SU-DHL-6 (cell line): ENCODE measurements around the gene C19orf25.

Source experiments
- H2AFZ ChIP-seq: fragments of 200-600 bp; sonication (generic); 2 replicates; pipeline ENCODE4 v1.6.1; 2014; ENCODE audit warnings: low read depth, mild to moderate bottlenecking, moderate library complexity, mixed read lengths, antibody characterized with exemption, low read length; ENCODE audit not compliant: severe bottlenecking
- H3F3A ChIP-seq: fragments of 200-600 bp; shearing (Covaris generic); 2 replicates; pipeline ENCODE4 v1.6.0; 2016; ENCODE audit warnings: antibody characterized with exemption, mild to moderate bottlenecking; ENCODE audit not compliant: insufficient read depth
- H3K27ac ChIP-seq: fragments of 200-600 bp; sonication (generic); 2 replicates; pipeline ENCODE4 v1.5.1; 2016; ENCODE audit warnings: low read depth, mild to moderate bottlenecking, low read length, moderate library complexity, mixed read lengths
- H3K27me3 ChIP-seq: fragments of 200-600 bp; sonication (generic), shearing (Covaris generic); 2 replicates; pipeline ENCODE4 v1.6.0; 2014; ENCODE audit warnings: mild to moderate bottlenecking, low read length
- H3K36me3 ChIP-seq: fragments of 200-600 bp; sonication (generic); 2 replicates; pipeline ENCODE4 v1.6.1; 2014; ENCODE audit warnings: mild to moderate bottlenecking, low read length, mixed read lengths
- H3K4me2 ChIP-seq: fragments of 300-600, 200-600 bp; shearing (Covaris generic), sonication (generic); 2 replicates; pipeline ENCODE4 v1.6.0; 2014; ENCODE audit warnings: low read length, low read depth, mild to moderate bottlenecking; ENCODE audit not compliant: poor library complexity, severe bottlenecking
- H3K4me3 ChIP-seq: fragments of 200-600 bp; sonication (generic); 2 replicates; pipeline ENCODE4 v1.5.1; 2014; ENCODE audit warnings: antibody characterized with exemption, low read length, mild to moderate bottlenecking, mixed read lengths; ENCODE audit not compliant: insufficient read depth, poor library complexity, severe bottlenecking
- H3K79me2 ChIP-seq: fragments of 200-600 bp; sonication (generic); 2 replicates; pipeline ENCODE4 v1.6.1; 2014; ENCODE audit warnings: mild to moderate bottlenecking, low read length, moderate library complexity; ENCODE audit not compliant: insufficient read depth
- H3K9ac ChIP-seq: fragments of 200-600 bp; sonication (generic); 2 replicates; pipeline ENCODE4 v1.7.0; 2014; ENCODE audit warnings: mild to moderate bottlenecking, low read length
- H3K9me2 ChIP-seq: fragments of 200-600 bp; sonication (generic); replicated peaks from 2 replicates; pipeline ENCODE4 v1.6.1; 2014; ENCODE audit warnings: low read length; ENCODE audit not compliant: insufficient read depth
- H3K9me3 ChIP-seq: fragments of 200-600 bp; sonication (generic); 2 replicates; pipeline ENCODE4 v1.6.1; 2014; ENCODE audit warnings: low read length, mixed read lengths; ENCODE audit not compliant: insufficient read depth
- H4K20me1 ChIP-seq: fragments of 200-600 bp; sonication (generic); 2 replicates; pipeline ENCODE4 v1.6.1; 2014; ENCODE audit warnings: low read depth, mild to moderate bottlenecking, antibody characterized with exemption, low read length, moderate library complexity, mixed read lengths
- CTCF ChIP-seq: fragments of 200-600 bp; sonication (generic); IDR thresholded peaks from one replicate; pipeline ENCODE4 v1.5.1; 2017; ENCODE audit warnings: antibody characterized with exemption, mild to moderate bottlenecking, low read length, moderate library complexity; ENCODE audit not compliant: insufficient read depth, poor library complexity, severe bottlenecking
- EZH2phosphoT487 ChIP-seq: fragments of 200-600 bp; sonication (generic), shearing (Covaris generic); conservative IDR thresholded peaks from 2 replicates; pipeline ENCODE4 v1.6.1; 2018; ENCODE audit warnings: mild to moderate bottlenecking, antibody characterized with exemption, low read length, moderate library complexity, mixed read lengths

C19orf25 gene

DNA sequence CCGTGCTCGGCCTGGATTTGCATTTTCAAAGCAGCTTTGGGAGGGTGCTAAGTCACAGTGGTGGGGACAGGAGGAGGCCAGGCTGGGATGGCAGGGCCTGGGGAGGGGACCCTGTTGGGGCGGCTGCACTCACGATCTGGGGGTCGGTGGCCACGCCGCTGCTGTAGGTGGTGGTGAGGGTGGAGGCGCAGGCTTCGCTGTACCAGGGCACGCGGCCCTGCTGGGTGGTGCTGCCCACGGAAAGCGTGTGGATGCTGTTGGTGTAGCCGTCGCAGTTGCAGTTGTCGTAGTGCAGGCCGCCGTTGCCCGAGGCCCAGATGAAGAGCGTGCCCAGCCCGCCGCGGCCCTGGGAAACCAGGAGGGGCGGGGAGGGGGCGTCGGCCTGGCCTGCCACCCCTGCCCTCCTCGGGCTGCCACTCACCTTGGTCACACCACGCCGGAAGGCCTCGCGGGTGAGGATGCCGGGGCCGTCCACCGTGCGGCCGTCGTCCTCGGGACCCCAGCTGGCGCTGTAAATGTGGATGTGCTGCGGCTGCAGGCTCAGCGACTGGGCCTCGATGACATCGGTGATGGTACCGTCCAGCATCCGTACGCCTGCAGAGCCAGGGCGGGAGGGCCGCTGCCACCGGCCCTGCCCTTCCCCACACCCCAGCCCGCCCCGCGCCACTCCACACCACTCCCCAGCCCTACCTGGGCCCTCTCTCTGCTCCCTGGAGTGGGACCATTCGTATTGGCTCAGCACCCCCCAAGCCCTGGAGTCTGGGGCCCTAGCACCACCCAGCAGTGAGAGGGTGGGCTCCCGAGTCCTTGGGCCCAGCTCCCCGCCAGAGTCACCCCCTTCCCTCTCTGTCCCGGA, 7.9 kb upstream of the C19orf25 start:
- no peaks in the 10 kb centered on the region for H4K20me1 ChIP-seq
- H3K36me3 ChIP-seq = no peaks in the 10 kb centered on the region
- H2AFZ ChIP-seq = no peak overlapping the region
- H3K9me2 ChIP-seq = no peaks in the 10 kb centered on the region
- no peaks in the 10 kb centered on the region for H3F3A ChIP-seq
- TF ChIP-seq EZH2phosphoT487 (no peak), CTCF (no peak)
- no peak overlapping the region for H3K4me2 ChIP-seq
- no peaks in the 10 kb centered on the region for H3K9me3 ChIP-seq
- H3K27me3 ChIP-seq = no peaks in the 10 kb centered on the region
- no peak overlapping the region for H3K9ac ChIP-seq
- H3K79me2 ChIP-seq = no peaks in the 10 kb centered on the region
- no peak overlapping the region for H3K27ac ChIP-seq
- no peak overlapping the region for H3K4me3 ChIP-seq

DNA sequence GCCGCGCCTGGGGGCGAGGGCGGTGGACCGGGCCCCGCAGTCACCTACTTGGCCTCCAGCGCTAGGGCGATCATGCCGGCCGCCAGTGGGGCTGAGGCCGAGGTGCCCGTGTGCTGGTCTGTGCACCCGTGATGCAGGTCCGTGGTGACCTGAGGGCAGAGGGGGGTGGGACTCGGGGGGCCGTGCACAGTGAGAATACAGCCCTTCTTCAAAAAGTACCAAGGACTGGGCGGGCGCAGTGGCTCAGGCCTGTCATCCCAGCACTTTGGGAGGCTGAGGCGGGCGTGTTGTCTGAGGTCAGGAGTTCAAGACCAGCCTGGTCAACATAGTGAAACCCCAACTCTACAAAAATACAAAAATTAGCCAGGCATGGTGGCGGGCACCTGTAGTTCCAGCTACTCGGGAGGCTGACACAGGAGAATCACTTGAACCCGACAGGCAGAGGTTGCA, 5.0 kb upstream of the C19orf25 start:
- H3K36me3 ChIP-seq = no peaks in the 10 kb centered on the region
- no peaks in the 10 kb centered on the region for H3K79me2 ChIP-seq
- H2AFZ ChIP-seq = no peak overlapping the region
- no peak overlapping the region for H3K27ac ChIP-seq
- H3K4me3 ChIP-seq = no peak overlapping the region
- H3K9me3 ChIP-seq = no peaks in the 10 kb centered on the region
- peaks cover 7% of the 10 kb centered on the region; the same call in 1 of the 2 replicates for H3F3A ChIP-seq
- no peak overlapping the region for H3K4me2 ChIP-seq
- no peaks in the 10 kb centered on the region for H3K9me2 ChIP-seq
- no peak for TF ChIP-seq CTCF
- TF ChIP-seq EZH2phosphoT487 = no peak
- no peaks in the 10 kb centered on the region for H4K20me1 ChIP-seq
- no peaks in the 10 kb centered on the region for H3K27me3 ChIP-seq
- H3K9ac ChIP-seq = no peak overlapping the region

DNA sequence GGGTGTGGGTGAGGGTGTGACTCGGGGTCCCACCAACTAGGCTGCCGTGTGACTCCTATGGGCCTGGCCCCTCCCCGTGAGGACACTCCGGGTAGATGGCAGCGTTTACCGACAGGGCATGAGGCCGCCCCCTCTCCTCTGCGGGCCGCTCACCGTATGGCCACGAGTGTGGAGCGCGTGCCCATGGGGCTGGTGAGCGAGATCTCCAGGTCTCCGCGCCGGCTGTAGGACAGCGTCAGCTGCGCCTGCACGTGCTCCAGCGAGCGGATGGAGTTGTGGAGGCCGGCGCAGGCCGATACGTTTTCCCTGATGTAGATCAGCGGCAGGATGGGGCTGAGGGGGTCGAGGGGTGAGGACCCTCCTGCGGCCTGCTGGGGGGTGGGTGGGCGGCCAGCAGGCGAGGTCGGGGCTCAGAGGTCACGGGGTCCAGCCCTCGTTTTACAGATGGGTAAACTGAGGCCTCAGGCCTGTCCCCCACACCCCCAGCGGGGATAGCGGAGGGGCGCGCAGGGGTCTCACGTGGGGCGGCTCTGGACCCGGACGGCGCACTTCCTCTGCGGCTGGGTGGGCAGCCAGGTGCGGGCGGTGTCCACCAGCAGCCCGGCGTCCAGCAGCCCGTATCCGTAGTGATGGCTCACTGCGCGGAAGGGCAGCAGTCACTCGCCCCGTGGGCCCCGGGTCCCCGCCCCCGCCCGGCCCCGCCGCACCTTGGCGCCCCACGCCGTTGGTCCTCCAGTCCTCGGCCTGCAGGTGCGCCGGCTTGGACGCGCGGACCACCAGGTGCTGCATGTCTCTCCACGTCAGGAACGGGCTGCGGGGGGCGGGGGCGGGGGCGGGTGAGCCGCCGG, 4.3 kb upstream of the C19orf25 start:
- Histone ChIP-seq H4K20me1 (no peaks in the 10 kb centered on the region), H2AFZ (no peak overlapping the region), H3K9me2 (no peaks in the 10 kb centered on the region), H3K9ac (no peak overlapping the region), H3K9me3 (no peaks in the 10 kb centered on the region), H3K4me3 (no peak overlapping the region), H3K27me3 (no peaks in the 10 kb centered on the region), H3F3A (peaks cover 7% of the 10 kb centered on the region; the same call in 1 of the 2 replicates), H3K27ac (no peak overlapping the region), H3K36me3 (no peaks in the 10 kb centered on the region), H3K79me2 (peaks cover 4% of the 10 kb centered on the region), H3K4me2 (no peak overlapping the region)
- TF ChIP-seq CTCF (no peak), EZH2phosphoT487 (no peak)
